ENCODE data around the gene GRM1.

- TF ChIP-seq CTCF (IDR thresholded peaks at IDR 0.05) (no peak), POLR2AphosphoS5 (IDR thresholded peaks at IDR 0.05) (no peak), EP300 (IDR thresholded peaks at IDR 0.05) (no peak), POLR2A (IDR thresholded peaks at IDR 0.05) (no peak)
Observed at GRCh38 chr6:146361128-146361924, 332.5 kb downstream of the GRM1 start.
